IPS DF 4.7 (cell line): ENCODE data around the gene CDK5.
"Not testable (repeated sequence)": the region's sequence is repeated elsewhere in the genome, so short reads cannot be mapped to it uniquely, and the experiment has no call there.

ENCODE experiments used
- DNase-seq: peaks from one replicate; pipeline ENCODE4 v3.0.0-alpha.2; 2013; ENCODE audit warnings: low spot score; ENCODE audit errors: extremely low read depth

CDK5 gene

DNA sequence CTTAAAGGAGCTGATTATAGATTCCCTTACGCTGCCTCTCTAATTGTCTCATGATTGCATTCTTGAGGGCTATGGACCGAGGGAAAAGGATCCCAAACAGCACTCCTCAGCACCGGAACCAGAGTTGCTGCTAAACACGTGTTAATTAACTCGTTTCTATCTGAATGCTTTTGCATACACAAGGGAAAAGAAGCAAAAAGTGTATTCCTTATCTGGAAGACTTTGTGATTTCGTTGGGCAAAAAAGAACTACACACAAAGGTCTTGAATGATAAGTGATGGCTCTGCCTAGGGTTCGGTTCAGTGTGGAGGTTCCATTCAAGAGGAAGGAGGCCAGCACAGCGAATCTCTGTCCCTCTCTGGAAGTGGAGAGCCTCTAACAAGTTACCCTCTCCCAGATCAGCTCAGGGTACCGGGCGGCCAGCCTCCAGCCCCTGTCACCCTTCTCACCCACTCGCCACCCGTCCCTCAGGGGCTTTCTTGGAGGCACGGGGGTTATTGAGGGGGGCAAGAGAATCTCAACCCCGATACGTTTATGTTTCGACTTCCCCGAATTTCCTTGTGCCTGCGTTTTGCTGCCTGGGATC, 1.2 kb upstream of the CDK5 start:
- no peak for DNase-seq

DNA sequence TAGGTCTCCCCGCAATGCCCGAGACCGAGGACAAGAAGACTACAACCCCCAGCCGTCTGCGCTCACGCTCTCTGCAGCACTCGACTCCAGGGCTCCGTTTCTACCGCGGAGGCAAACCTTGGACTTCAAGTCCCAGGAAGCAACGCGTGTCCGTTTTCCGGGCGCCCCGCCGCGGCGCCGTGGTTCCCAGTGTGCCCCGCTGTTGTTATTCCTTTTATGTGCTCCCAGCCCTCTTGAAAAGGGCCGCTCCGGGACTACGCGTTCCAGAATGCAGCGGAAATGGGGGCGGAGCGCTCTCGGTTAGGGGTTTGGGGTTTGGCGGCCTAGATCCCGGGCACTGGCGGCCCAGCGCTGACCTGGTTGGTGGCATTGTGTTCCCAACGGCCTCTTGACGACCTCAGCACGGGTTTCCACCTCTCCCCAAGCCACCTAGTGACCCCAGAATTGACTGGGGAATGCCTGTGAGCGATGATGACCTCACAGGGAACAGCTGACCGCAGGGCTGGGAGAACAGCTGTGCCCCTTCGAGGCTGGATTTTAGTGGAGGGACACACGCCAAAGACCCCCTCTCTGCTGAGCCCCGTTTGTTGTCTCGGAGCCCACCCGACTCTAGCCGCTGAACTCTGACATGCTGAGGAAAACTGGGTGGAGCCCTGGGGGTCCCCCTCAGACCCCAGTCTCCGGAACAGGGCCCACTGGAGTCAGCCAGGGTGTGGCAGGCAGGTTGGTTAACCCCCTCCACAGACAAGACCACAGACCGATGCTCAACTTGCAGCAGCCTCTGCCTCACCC, 488 bp upstream of the CDK5 start:
- DNase-seq: peak; percentile 98

- DNase-seq: no peak
Measured at GRCh38 chr7:151056666-151057505, 811 bp downstream of the CDK5 start.

- no peak for DNase-seq
Measured at GRCh38 chr7:151056283-151056665, 1.4 kb downstream of the CDK5 start.

GRCh38 chr7:151053751-151054150, 3.9 kb downstream of the CDK5 start:
- DNase-seq: no peak

DNA sequence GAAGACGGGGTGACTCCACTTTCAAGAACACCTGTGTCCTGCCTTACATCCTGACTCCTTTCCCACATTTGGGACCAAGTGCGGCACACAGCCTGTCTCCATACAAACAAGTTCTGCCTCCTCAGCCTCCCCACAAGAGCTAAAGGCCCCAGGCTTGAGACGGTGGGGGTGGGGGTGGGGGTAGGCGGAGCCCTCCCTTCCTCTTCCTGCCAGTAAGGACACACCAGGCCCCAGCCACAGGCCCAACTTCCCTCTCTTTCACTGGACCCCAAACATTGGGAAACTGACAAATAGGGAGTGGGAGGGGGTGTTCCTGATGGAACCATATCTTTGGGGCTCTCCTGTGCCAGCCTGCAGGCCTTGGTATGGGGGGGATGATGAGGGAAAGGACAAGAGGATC, 4.6 kb downstream of the CDK5 start:
- DNase-seq: no peak

DNA sequence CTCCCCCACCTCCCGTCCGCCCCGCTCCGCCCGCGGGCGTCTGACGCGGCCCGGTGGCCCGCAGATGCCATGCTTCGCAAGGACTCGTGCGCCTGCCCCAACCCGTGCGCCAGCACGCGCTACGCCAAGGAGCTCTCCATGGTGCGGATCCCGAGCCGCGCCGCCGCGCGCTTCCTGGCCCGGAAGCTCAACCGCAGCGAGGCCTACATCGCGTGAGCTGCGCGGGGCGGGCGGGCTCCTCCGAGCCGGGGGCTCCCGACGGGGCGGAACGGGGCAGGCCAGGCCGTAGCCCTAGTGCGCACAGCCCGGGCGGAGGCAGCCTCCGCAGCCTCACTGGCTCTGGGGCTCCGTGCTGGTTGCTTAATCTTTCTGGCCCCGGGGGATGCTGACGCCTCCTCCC, 6.6 kb downstream of the CDK5 start:
- no peak for DNase-seq

DNA sequence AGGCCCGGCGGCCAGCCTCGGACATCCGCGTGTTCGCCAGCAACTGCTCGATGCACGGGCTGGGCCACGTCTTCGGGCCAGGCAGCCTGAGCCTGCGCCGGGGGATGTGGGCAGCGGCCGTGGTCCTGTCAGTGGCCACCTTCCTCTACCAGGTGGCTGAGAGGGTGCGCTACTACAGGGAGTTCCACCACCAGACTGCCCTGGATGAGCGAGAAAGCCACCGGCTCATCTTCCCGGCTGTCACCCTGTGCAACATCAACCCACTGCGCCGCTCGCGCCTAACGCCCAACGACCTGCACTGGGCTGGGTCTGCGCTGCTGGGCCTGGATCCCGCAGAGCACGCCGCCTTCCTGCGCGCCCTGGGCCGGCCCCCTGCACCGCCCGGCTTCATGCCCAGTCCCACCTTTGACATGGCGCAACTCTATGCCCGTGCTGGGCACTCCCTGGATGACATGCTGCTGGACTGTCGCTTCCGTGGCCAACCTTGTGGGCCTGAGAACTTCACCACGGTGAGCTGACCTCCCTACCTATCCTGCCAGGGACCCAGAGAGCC, 8.7 kb downstream of the CDK5 start:
- DNase-seq: no peak

GRCh38 chr7:151047976-151048815, 9.5 kb downstream of the CDK5 start, which contains the start of gene ASIC3:
Gene ASIC3 (plus strand): TSS chr7:151048531. CDS start chr7:151048886, 355 bp downstream.
- no peak for DNase-seq

- DNase-seq: no peak
Measured at GRCh38 chr7:151046603-151047573, 10.8 kb downstream of the CDK5 start.

DNA sequence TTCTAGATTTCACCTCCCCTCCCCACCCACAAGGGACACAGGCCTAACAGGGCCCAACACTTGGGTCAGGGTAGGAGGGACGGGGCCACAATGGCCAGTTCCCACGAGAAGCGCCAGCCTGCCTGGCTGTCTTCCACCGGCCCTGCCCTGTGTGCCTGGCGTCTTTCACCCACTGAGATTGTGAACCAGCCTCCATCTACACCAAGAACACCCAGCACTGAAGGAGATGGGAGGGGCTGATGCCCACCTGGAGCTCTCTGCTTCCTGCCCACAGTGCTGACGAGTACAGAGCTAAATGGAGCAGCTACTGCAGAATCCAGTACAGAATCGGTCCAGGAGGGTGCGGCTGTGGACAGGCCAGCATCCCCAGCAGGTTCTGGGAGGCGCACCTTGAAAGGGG, 11.7 kb downstream of the CDK5 start:
- DNase-seq: no peak

GRCh38 chr7:151045262-151045661, 12.4 kb downstream of the CDK5 start:
- DNase-seq: no peak

- no peak for DNase-seq
Measured at GRCh38 chr7:151043959-151044358, 13.7 kb downstream of the CDK5 start.

GRCh38 chr7:151043449-151043848, 14.2 kb downstream of the CDK5 start:
- DNase-seq: not testable (repeated sequence)

- no peak for DNase-seq
Measured at GRCh38 chr7:151040616-151041375, 16.9 kb downstream of the CDK5 start.

- no peak for DNase-seq
Measured at GRCh38 chr7:151039850-151040548, 17.7 kb downstream of the CDK5 start.

- no peak for DNase-seq
Measured at GRCh38 chr7:151038951-151039849, 18.5 kb downstream of the CDK5 start.
